CMK (cell line): ENCODE measurements around the gene XAGE1A.
"Not testable (repeated sequence)": the region's sequence is repeated elsewhere in the genome, so short reads cannot be mapped to it uniquely, and the experiment has no call there.

Experiments
- DNase-seq: peaks from one replicate; pipeline ENCODE4 v3.0.0-alpha.2; 2010; ENCODE audit warnings: low read depth

XAGE1A gene

GRCh38 chrX:52495545-52496418, at the start of gene XAGE1A:
XAGE1A (plus strand) TSS chrX:52495808; CDS start chrX:52497362, 1,554 bp downstream.
- DNase-seq, result not testable (repeated sequence)

DNA sequence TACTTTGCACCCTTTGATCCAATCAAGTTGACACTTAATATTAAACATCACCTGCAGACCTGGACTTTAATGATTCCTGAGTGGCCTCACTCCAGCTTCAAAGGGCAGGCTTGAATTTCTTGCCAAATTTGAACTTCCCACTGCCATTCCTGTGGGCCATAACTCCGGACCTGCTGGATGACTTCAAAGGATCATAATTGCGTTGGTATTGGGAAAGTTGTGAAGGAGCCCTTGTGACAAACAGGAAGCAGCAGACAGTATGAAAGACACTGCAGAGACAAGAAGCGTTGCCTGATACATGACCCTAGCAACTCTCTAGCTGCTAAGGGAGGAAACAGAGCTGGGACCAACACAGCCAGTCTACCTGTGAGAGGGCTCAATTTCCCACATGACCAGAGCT, 43.6 kb upstream of the XAGE1A start:
- DNase-seq, result not testable (repeated sequence)

- not testable (repeated sequence) for DNase-seq
Observed at GRCh38 chrX:52471301-52471700, 24.3 kb upstream of the XAGE1A start.

- DNase-seq, result not testable (repeated sequence)
Observed at GRCh38 chrX:52496419-52496772, 788 bp downstream of the XAGE1A start.

- not testable (repeated sequence) for DNase-seq
Observed at GRCh38 chrX:52501362-52501761, 5.8 kb downstream of the XAGE1A start.

DNA sequence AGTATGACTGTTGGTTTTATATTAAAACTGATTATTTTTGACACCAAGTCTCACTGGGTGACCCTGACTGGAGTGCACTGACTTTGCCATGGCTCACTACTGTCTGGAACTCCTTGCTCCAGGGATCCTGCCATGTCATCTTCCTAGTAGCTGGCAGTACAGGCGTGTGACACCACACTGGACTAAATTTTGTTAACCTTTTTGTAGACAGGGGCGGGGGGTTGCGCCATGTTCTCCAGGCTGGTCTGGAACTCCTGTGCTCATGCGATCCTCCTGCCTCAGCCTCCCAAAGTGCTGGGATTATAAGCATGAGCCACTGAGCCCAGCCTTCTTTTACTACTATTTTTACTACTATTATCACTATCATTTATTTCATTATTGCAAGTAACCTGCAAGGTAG, 8.9 kb downstream of the XAGE1A start:
- DNase-seq, result no peak

DNA sequence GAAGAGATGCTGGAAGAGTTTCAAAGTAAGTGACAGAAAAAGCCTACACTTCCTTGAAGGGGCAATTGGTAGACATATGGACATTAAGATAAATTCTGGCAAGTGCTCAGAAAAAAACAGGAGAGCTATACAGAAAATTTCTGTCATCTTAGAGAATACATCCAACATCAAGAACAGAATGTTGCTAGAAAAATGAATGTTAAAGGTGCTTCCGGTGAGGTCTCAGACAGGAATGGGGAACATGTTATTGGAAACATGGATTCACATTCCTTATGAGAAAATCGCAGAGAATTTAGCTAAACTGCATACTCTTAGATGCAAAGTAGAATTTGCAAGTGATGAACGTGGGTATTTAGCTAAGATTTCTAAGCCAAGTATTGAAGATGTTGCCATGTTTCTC, 11.7 kb downstream of the XAGE1A start:
- DNase-seq, result no peak

GRCh38 chrX:52509916-52510315, 14.3 kb downstream of the XAGE1A start:
- no peak for DNase-seq

GRCh38 chrX:52511126-52511525, 15.5 kb downstream of the XAGE1A start:
- not testable (repeated sequence) for DNase-seq

- not testable (repeated sequence) for DNase-seq
Observed at GRCh38 chrX:52516110-52516986, 20.7 kb downstream of the XAGE1A start.

GRCh38 chrX:52516987-52517325, 21.3 kb downstream of the XAGE1A start, which contains the start of gene XAGE1B:
XAGE1B (minus strand) TSS chrX:52517063; CDS start chrX:52515527, 1,536 bp downstream.
- DNase-seq, result not testable (repeated sequence)

DNA sequence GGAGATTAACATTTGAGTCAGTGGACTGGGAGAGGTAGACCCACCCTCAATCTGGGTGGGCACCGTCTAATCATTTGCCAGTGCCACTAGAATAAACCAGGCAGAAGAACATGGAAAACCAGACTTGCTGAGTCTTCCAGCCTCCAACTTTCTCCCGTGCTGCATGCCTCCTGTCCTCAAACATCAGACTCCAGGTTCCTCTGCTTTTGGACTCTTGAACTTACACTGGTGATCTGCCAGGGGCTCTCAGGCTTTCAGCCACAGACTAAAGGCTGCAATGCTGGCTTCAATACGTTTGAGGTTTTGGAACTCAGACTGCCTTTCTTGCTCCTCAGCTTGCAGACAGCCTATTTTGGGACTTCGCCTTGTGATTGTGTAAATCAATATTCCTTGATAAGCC, 45.4 kb downstream of the XAGE1A start:
- not testable (repeated sequence) for DNase-seq

DNA sequence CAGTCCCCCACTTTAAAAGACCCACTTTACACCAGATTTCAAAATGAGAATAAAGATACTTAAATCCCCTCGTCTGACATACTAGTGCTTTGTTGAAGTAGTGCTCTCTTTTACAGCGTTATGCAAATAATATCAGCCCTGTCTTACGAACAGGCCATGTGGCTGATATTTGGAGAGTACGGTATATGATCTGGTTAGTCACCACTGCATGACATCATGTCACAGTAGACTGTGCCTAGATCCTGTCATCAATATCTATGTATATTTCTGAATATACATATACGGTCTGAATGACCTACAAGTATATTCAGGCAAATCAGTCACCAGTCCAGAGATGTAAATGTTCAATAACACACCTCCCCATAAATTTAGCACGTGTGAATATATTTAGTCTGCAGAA, 46.7 kb downstream of the XAGE1A start:
- DNase-seq, result no peak

GRCh38 chrX:52544147-52544840, 48.7 kb downstream of the XAGE1A start:
- no peak for DNase-seq

GRCh38 chrX:52548769-52549168, 53.2 kb downstream of the XAGE1A start:
- DNase-seq, result not testable (repeated sequence)
